Kidney epithelial cell (primary cell): ENCODE results near the gene NACC2. TPM values are rescaled to one million over a fixed set of nuclear protein-coding genes. Genes with fewer than 3 reads are reported as not detected.

ENCODE experiments used
- DNase-seq: peaks from one replicate; pipeline ENCODE4 v3.0.0-alpha.2; 2010; ENCODE audit warnings: low read depth
- H3K27me3 ChIP-seq: 2 replicates; pipeline ENCODE4 v1.6.0; 2011; ENCODE audit warnings: low read length; ENCODE audit not compliant: control insufficient read depth, insufficient read depth
- H3K36me3 ChIP-seq: 2 replicates; pipeline ENCODE4 v1.5.1; 2011; ENCODE audit warnings: low read length; ENCODE audit not compliant: control insufficient read depth, insufficient read depth
- H3K4me3 ChIP-seq: 2 replicates; pipeline ENCODE4 v1.5.1; 2011; ENCODE audit warnings: low read depth, mild to moderate bottlenecking, control low read depth, low read length
- CTCF ChIP-seq: IDR thresholded peaks from 2 replicates; pipeline ENCODE4 v1.5.1; 2011; ENCODE audit warnings: mild to moderate bottlenecking, moderate library complexity, low read length, control low read depth, inconsistent platforms; ENCODE audit not compliant: insufficient read depth, poor library complexity, severe bottlenecking
- total RNA-seq: library from RNA; depleted of rRNA; stranded (reverse); fragments of >200 nt; gene quantifications from 2 replicates; pipeline ENCODE4 v1.2.3, GENCODE V29; 2015

Gene NACC2
- total RNA-seq, 1 donor from 2014 or later, result 26.0 TPM

GRCh38 chr9:136008693-136008997 is 86.4 kb downstream of the NACC2 start:
- TF ChIP-seq CTCF, result no peak
- Histone ChIP-seq H3K4me3 (no peak overlapping the region), H3K36me3 (peaks cover 1% of the 10 kb centered on the region), H3K27me3 (no peaks in the 10 kb centered on the region)
- DNase-seq, result no peak

- H3K36me3 ChIP-seq, result peaks cover under 1% of the 10 kb centered on the region
- no peak overlapping the region for H3K4me3 ChIP-seq
- DNase-seq, result peak; percentile 35
- H3K27me3 ChIP-seq, result no peaks in the 10 kb centered on the region
- TF ChIP-seq CTCF, result no peak
These were observed 87.0 kb downstream of the NACC2 start for GRCh38 chr9:136007934-136008692.

DNA sequence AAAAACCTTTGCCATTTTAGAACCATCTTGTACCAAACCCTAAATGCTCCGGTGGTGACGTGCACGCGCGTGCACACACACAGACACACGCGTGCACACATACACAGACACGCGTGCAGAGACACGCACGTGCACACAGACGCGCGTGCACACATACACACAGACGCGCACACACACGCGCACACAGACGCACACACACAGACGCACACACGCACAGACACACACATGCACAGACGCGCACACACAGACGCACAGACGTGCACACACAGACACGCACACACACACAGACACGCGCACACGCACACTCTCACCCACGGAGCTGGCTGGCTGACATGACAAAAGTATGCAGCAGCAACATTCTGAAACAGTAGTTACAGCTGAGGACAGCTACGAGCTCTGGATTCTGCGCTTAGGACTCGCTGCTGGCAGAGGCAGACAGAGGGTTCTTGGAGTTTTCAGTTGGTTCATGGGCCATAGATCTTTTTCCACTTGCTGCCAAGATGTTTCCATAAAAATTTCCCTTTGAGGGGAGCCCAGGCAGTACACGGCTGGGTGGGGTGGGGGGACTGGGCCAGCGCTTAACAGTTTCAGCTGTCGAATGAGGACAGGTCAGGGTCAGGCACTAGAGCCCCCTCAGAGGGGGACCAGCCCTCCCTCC is 87.7 kb downstream of the NACC2 start:
- TF ChIP-seq CTCF, result no peak

GRCh38 chr9:136006169-136006568 is 88.9 kb downstream of the NACC2 start:
- no peak for TF ChIP-seq CTCF
- Histone ChIP-seq H3K36me3 (no peaks in the 10 kb centered on the region), H3K4me3 (no peak overlapping the region), H3K27me3 (no peaks in the 10 kb centered on the region)
- no peak for DNase-seq

More for the DNA sequence above, 87.7 kb downstream of the NACC2 start:
- no peaks in the 10 kb centered on the region for H3K27me3 ChIP-seq
- DNase-seq, result no peak
- no peak overlapping the region for H3K4me3 ChIP-seq
- no peaks in the 10 kb centered on the region for H3K36me3 ChIP-seq

GRCh38 chr9:136004712-136005111 is 90.4 kb downstream of the NACC2 start:
- Histone ChIP-seq H3K36me3 (no peaks in the 10 kb centered on the region), H3K4me3 (no peak overlapping the region), H3K27me3 (no peaks in the 10 kb centered on the region)
- no peak for DNase-seq
- TF ChIP-seq CTCF, result no peak

GRCh38 chr9:136004219-136004618 is 90.9 kb downstream of the NACC2 start:
- Histone ChIP-seq H3K36me3 (no peaks in the 10 kb centered on the region), H3K27me3 (no peaks in the 10 kb centered on the region), H3K4me3 (no peak overlapping the region)
- no peak for DNase-seq
- TF ChIP-seq CTCF, result no peak
